Sigmoid colon (tissue), 7 donors: ENCODE measurements around the gene CHKB. TPM values are rescaled to one million over a fixed set of nuclear protein-coding genes. Genes with fewer than 3 reads are reported as not detected.
A peak's percentile ranks its signal among the peaks of the same experiment; 100 is the strongest.

Experiments
- DNase-seq: peaks from one replicate; pipeline ENCODE4 v3.0.0-alpha.2; 2019
- H3K27ac ChIP-seq, 4 donors: fragments of 200-600 bp; sonication (generic); one replicate each; pipeline ENCODE4 v1.5.1; 2016 to 2019; ENCODE audit warnings: mild to moderate bottlenecking in 1 of 4
- H3K27me3 ChIP-seq, 3 donors: fragments of 200-600 bp; sonication (generic); one replicate each; pipeline ENCODE4 v1.5.1; 2019; ENCODE audit warnings: mild to moderate bottlenecking in 1 of 3
- H3K36me3 ChIP-seq, 4 donors: fragments of 200-600 bp; sonication (generic); one replicate each; pipeline ENCODE4 v1.5.1; 2016 to 2019
- H3K4me1 ChIP-seq, 4 donors: fragments of 200-600 bp; sonication (generic); one replicate each; pipeline ENCODE4 v1.5.1; 2017 to 2019
- H3K4me3 ChIP-seq, 4 donors: fragments of 200-600 bp; sonication (generic); one replicate each; pipeline ENCODE4 v1.5.1; 2017 to 2019; ENCODE audit warnings: mild to moderate bottlenecking in 2 of 4, moderate library complexity in 1 of 4
- H3K9me3 ChIP-seq, 4 donors: fragments of 200-600 bp in 3 of 4; sonication (generic) in 3 of 4; one replicate each; pipeline versions ENCODE4 v1.5.1 to v1.6.1; 2013 to 2019
- EP300 ChIP-seq, 4 donors: sonication (generic); formaldehyde crosslinking; IDR thresholded peaks; one replicate each; pipeline ENCODE4 v1.6.1; 2017; ENCODE audit warnings: antibody characterized with exemption in 4 of 4
- POLR2A ChIP-seq, 2 donors: fragments of 450-650 bp; IDR thresholded peaks; one replicate each; pipeline ENCODE4 v1.6.1; 2016; ENCODE audit warnings: antibody characterized with exemption in 2 of 2, mild to moderate bottlenecking in 2 of 2, moderate library complexity in 2 of 2
- POLR2AphosphoS5 ChIP-seq, 4 donors: sonication (generic); formaldehyde crosslinking; IDR thresholded peaks; one replicate each; pipeline ENCODE4 v1.6.1; 2017; ENCODE audit warnings: antibody characterized with exemption in 4 of 4
- WGBS, 2 donors: extraction: QIAGEN DNeasy Blood & Tissue Kit; methylation state at CpG; one replicate each; pipeline ENCODE4 v1.1.7; 2013; 5-methylcytosine and 5-hydroxymethylcytosine counted together
- intact Hi-C: fragments of 100-400 bp; cut with DNase I; formaldehyde crosslinking; loops from one replicate; pipeline ENCODE4 v1.15.1; 2023
- polyA plus RNA-seq, 3 donors: library from polyadenylated mRNA; stranded (reverse); fragments of 200-250 nt; gene quantifications; one replicate each; pipeline ENCODE4 v1.2.3, GENCODE V29; 2013
- total RNA-seq, 4 donors: library from RNA; depleted of rRNA; stranded (reverse); fragments of >200 nt; gene quantifications; one replicate each; pipeline ENCODE4 v1.1.0, GENCODE V29; 2016
- TF ChIP-seq, protein P1 (sequence below), 4 experiments: fragments of 450-650 bp in 3 of 4; fragments of 200-600 bp in 1 of 4; IDR thresholded peaks; one replicate each; pipeline ENCODE4 v1.5.1; 2016 to 2019; ENCODE audit warnings: antibody characterized with exemption in 4 of 4, mild to moderate bottlenecking in 3 of 4, moderate library complexity in 2 of 4
- donor health status: healthy with polysubstance abuse.
- donor health status: Bipolar disorder and iron deficiency.
- donor health status: healthy.

Gene CHKB
- total and polyA plus RNA-seq, 7 donors, result 22.0 to 90.0 (median 37.8) TPM

DNA sequence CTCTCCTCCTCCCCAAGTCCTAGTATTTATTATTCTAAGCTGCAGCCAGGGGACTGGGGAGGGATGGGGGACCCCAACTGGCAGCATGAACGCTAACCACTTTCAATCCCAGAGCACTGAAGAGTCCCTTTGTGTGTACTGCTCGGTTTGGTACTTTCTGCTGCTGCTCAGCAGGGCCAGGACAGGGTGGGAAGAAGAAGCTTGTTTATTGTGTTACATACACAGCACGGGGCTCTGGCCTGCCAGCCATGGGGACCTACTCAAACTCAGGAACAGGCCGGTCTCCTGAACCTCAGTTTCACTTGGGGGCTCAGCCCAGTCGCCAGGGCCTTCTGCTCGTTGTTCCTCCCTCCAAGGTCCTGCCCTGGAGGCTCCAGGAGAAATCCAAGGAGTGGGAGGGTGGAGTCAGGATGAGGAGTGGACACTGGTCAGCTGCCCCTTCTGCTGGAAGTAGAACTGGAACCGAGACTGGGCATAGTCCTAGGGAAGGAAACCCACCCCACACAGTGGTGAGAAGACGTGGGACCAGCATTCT is 3.8 kb downstream of the CHKB start:
- TF ChIP-seq POLR2A (IDR thresholded peaks at IDR 0.05) (no peak), POLR2AphosphoS5 (IDR thresholded peaks at IDR 0.05) (no peak), EP300 (IDR thresholded peaks at IDR 0.05) (no peak)
- TF ChIP-seq, protein P1, sequence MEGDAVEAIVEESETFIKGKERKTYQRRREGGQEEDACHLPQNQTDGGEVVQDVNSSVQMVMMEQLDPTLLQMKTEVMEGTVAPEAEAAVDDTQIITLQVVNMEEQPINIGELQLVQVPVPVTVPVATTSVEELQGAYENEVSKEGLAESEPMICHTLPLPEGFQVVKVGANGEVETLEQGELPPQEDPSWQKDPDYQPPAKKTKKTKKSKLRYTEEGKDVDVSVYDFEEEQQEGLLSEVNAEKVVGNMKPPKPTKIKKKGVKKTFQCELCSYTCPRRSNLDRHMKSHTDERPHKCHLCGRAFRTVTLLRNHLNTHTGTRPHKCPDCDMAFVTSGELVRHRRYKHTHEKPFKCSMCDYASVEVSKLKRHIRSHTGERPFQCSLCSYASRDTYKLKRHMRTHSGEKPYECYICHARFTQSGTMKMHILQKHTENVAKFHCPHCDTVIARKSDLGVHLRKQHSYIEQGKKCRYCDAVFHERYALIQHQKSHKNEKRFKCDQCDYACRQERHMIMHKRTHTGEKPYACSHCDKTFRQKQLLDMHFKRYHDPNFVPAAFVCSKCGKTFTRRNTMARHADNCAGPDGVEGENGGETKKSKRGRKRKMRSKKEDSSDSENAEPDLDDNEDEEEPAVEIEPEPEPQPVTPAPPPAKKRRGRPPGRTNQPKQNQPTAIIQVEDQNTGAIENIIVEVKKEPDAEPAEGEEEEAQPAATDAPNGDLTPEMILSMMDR (IDR thresholded peaks at IDR 0.05), result no peak
- Histone ChIP-seq H3K27me3 (peaks cover 11 to 25% (median 18%) of the 10 kb centered on the region in 3 donors), H3K27ac (peak overlapping the region in 1 of 4 donors; percentile 70), H3K9me3 (no peaks in the 10 kb centered on the region), H3K4me1 (peaks cover 0 to 35% (median 31%) of the 10 kb centered on the region in 4 donors), H3K4me3 (peak overlapping the region in 2 of 4 donors; percentile 28 to 30), H3K36me3 (peaks cover 0 to 5% (median 0%) of the 10 kb centered on the region in 4 donors)
- WGBS, 2 donors, result 77 to 79% methylated on average over 8 of the region's 8 CpGs
- peak; percentile 65 for DNase-seq
- intact Hi-C loops, result no loop called here

DNA sequence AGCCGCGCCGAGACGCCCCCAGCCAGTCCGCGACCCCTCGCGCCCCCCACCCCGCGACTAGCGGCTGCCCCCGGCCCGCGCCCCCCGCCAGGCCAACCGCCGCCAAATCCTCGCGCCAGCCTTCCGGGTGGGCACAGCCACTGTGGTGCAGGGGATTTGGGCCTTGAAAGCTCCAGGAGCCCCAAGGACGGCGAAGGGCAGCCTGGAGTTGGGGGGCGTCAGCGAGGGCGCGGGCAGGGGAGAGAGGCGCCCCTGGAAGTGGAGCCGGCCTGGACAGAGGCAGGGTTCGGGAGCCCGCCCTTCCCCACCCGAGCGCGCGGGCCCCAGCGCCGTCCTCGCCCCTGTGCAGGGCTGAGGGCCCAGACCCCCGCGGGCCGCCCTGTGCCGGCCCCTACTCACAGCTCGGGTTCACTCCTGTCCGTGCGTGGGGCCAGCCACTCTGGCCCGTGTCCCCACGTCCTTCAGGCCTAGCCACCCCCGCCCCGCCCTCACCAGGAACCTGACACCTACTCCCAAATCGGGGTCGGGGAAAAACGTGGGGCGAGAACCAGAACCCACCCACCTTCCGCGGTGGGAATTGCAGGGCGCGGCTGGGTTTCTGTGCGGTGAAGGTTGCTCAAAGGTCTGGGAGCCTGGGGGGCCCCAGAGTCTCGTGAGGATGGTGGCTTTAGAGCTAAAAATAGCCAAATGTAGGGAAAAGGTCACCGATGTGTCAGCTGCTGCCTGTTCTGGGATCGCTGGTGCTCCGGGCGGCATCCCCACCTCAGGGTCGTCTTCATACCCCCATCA is 4.5 kb downstream of the CHKB start, which contains the start of gene CPT1B:
TSS of gene CPT1B (minus strand) at position 441 of the 789 bp plus-strand sequence. CDS start 512 bp downstream, outside the sequence.
- Histone ChIP-seq H3K4me1 (peaks cover 0 to 28% (median 25%) of the 10 kb centered on the region in 4 donors), H3K36me3 (peaks cover 0 to 5% (median 0%) of the 10 kb centered on the region in 4 donors), H3K27me3 (peaks cover 11 to 25% (median 18%) of the 10 kb centered on the region in 3 donors), H3K9me3 (no peaks in the 10 kb centered on the region), H3K27ac (peak within 1 kb of the TSS in 2 of 4 donors; percentile 14 to 70), H3K4me3 (peak within 1 kb of the TSS in 3 of 4 donors; percentile 14 to 30 (median 28))
- 33 to 43% methylated on average over 63 of the region's 63 CpGs for WGBS, 2 donors
- TF ChIP-seq POLR2A (IDR thresholded peaks at IDR 0.05) (no peak), EP300 (IDR thresholded peaks at IDR 0.05) (no peak), POLR2AphosphoS5 (IDR thresholded peaks at IDR 0.05) (no peak)
- TF ChIP-seq, protein P1 (IDR thresholded peaks at IDR 0.05), result no peak
- intact Hi-C loops, result no loop called here
- no peak for DNase-seq

DNA sequence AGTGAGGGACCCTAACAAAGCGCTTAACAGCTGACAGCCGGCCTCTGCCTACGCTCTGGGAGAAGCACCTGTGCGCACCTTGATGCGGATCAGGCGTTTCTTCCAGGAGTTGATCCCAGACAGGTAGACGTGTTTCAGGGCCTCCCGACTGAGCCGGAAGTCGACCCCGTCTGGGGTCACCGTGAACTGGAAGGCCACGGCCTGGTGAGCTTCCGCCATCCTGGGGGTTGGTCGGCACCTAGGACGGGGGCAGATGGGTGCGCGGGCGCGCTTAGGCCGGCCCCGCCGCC is 5.0 kb downstream of the CHKB start:
- WGBS, 2 donors, result 54 to 77% methylated on average over 23 of the region's 23 CpGs
- no peak overlapping the region for H3K27ac ChIP-seq
- intact Hi-C loops, result no loop called here
- H3K4me1 ChIP-seq, result peaks cover 0 to 28% (median 25%) of the 10 kb centered on the region in 4 donors
- DNase-seq, result no peak
- peaks cover 11 to 25% (median 18%) of the 10 kb centered on the region in 3 donors for H3K27me3 ChIP-seq
- TF ChIP-seq POLR2AphosphoS5 (IDR thresholded peaks at IDR 0.05) (no peak), EP300 (IDR thresholded peaks at IDR 0.05) (no peak), POLR2A (IDR thresholded peaks at IDR 0.05) (no peak)
- TF ChIP-seq, protein P1 (IDR thresholded peaks at IDR 0.05), result no peak
- no peaks in the 10 kb centered on the region for H3K9me3 ChIP-seq
- H3K4me3 ChIP-seq, result peak overlapping the region in 1 of 4 donors; percentile 30
- H3K36me3 ChIP-seq, result peaks cover 0 to 5% (median 0%) of the 10 kb centered on the region in 4 donors

- Histone ChIP-seq H3K27ac (no peak overlapping the region), H3K27me3 (peaks cover 11 to 25% (median 18%) of the 10 kb centered on the region in 3 donors), H3K4me3 (no peak overlapping the region), H3K4me1 (peaks cover 0 to 27% (median 25%) of the 10 kb centered on the region in 4 donors), H3K36me3 (peaks cover 0 to 5% (median 0%) of the 10 kb centered on the region in 4 donors), H3K9me3 (no peaks in the 10 kb centered on the region)
- DNase-seq, result no peak
- intact Hi-C loops, result no loop called here
- TF ChIP-seq POLR2A (IDR thresholded peaks at IDR 0.05) (no peak), POLR2AphosphoS5 (IDR thresholded peaks at IDR 0.05) (peak in 1 of 4 donors; percentile 5)
- 83 to 84% methylated on average over 18 of the region's 18 CpGs for WGBS, 2 donors
These were observed 5.6 kb downstream of the CHKB start for GRCh38 chr22:50576806-50577696.
